Caco-2 (cell line): Measurements from ENCODE around the gene MEX3D. TPM values are rescaled to one million over a fixed set of nuclear protein-coding genes. Genes with fewer than 3 reads are reported as not detected.

Experiments used
- BruUV-seq: library from RNA; stranded (reverse); fragments of 400-500 nt; replicated peaks from 2 replicates; lab custom pipeline; 2021; lab: Mats Ljungman, UMichigan
- CTCF ChIA-PET: fragments of 300-600 bp; sonication (Branson Sonifier 250); formaldehyde crosslinking; loops from one replicate; lab custom pipeline; 2022; ENCODE audit warnings: antibody characterized with exemption; lab: Charles Lee
- POLR2A ChIA-PET: fragments of 300-600 bp; sonication (Branson Sonifier 250); formaldehyde crosslinking; loops from one replicate; lab custom pipeline; 2022; ENCODE audit warnings: antibody characterized with exemption; lab: Charles Lee
- DNase-seq, 2 experiments: peaks; one replicate each; pipeline versions ENCODE4 v3.0.0 to v3.0.0-alpha.2; 2020 to 2022
- H3K27me3 ChIP-seq: replicated peaks from 2 replicates; pipeline ENCODE4 v1.6.0; 2011; ENCODE audit warnings: low read length; ENCODE audit not compliant: control insufficient read depth, insufficient read depth
- H3K36me3 ChIP-seq: 2 replicates; pipeline ENCODE4 v1.5.1; 2011; ENCODE audit warnings: low read length; ENCODE audit not compliant: control insufficient read depth, insufficient read depth
- H3K4me1 ChIP-seq: fragments of 250-450 bp; sonication (Bioruptor Pico); 2 replicates; pipeline ENCODE4 v1.5.1; 2020; ENCODE audit warnings: mild to moderate bottlenecking
- H3K4me3 ChIP-seq: 2 replicates; pipeline ENCODE4 v1.5.1; 2011; ENCODE audit warnings: low read depth, mild to moderate bottlenecking, control low read depth, low read length
- H3K9me3 ChIP-seq: fragments of 250-450 bp; sonication (Bioruptor Pico); 2 replicates; pipeline ENCODE4 v1.5.1; 2020; ENCODE audit warnings: mild to moderate bottlenecking, moderate library complexity
- H3K27ac Mint-ChIP-seq: one replicate; pipeline ENCODE4 v1.8.0; 2022; ENCODE audit warnings: mixed read lengths; ENCODE audit not compliant: unreplicated experiment
- H3K27me3 Mint-ChIP-seq: one replicate; pipeline ENCODE4 v1.8.0; 2022; ENCODE audit warnings: mixed read lengths; ENCODE audit not compliant: insufficient read depth, unreplicated experiment
- H3K36me3 Mint-ChIP-seq: one replicate; pipeline ENCODE4 v1.8.0; 2022; ENCODE audit warnings: mild to moderate bottlenecking, mixed read lengths; ENCODE audit not compliant: insufficient read depth, unreplicated experiment
- H3K4me1 Mint-ChIP-seq: one replicate; pipeline ENCODE4 v1.8.0; 2022; ENCODE audit warnings: low read depth, mixed read lengths; ENCODE audit not compliant: unreplicated experiment
- H3K4me3 Mint-ChIP-seq: one replicate; pipeline ENCODE4 v1.8.0; 2022; ENCODE audit warnings: mild to moderate bottlenecking, moderate library complexity, mixed read lengths; ENCODE audit not compliant: unreplicated experiment
- H3K9me3 Mint-ChIP-seq: one replicate; pipeline ENCODE4 v1.8.0; 2022; ENCODE audit warnings: mixed read lengths; ENCODE audit not compliant: unreplicated experiment
- CTCF ChIP-seq, 2 experiments: fragments of 200-600 bp in 1 of 2; IDR thresholded peaks; 1 replicate in 1 of 2; 2 replicates in 1 of 2; pipeline versions ENCODE4 v1.5.1 to v1.8.0; 2011 to 2022; ENCODE audit warnings: antibody characterized with exemption in 1 of 2, control low read depth in 1 of 2, inconsistent platforms in 1 of 2, low read depth in 1 of 2, low read length in 1 of 2, mild to moderate bottlenecking in 1 of 2, moderate library complexity in 1 of 2; ENCODE audit not compliant: insufficient read depth in 1 of 2, severe bottlenecking in 1 of 2, unreplicated experiment in 1 of 2
- intact Hi-C: fragments of 100-400 bp; cut with micrococcal nuclease; formaldehyde crosslinking; loops from one replicate; pipeline ENCODE4 v1.10.0; 2022; ENCODE audit not compliant: unreplicated experiment
- total RNA-seq: library from RNA; stranded (reverse); gene quantifications from 2 replicates; pipeline ENCODE4 v1.2.3, GENCODE V29; 2022

MEX3D gene
- total RNA-seq, 1 experiment from 2014 or later = 52.1 TPM

GRCh38 chr19:1571358-1571757 lies 3.2 kb upstream of the MEX3D start:
- Histone ChIP-seq H3K27me3 (no peaks in the 10 kb centered on the region), H3K4me3 (no peak overlapping the region), H3K36me3 (no peaks in the 10 kb centered on the region), H3K9me3 (no peaks in the 10 kb centered on the region), H3K4me1 (peaks cover 8% of the 10 kb centered on the region)
- Mint-ChIP-seq H3K4me1 (peaks cover 12% of the 10 kb centered on the region), H3K27ac (no peak overlapping the region), H3K36me3 (peaks cover 18% of the 10 kb centered on the region), H3K27me3 (peaks cover 5% of the 10 kb centered on the region), H3K4me3 (no peak overlapping the region), H3K9me3 (no peaks in the 10 kb centered on the region)
- no peak for TF ChIP-seq CTCF (IDR thresholded peaks at IDR 0.05; ENCODE audit: insufficient read depth in 1 of 2, low read depth in 1 of 2, low read length in 1 of 2, severe bottlenecking in 1 of 2, unreplicated experiment in 1 of 2)
- ChIA-PET CTCF (no interaction called here), POLR2A (no interaction called here)
- intact Hi-C loops = no loop called here
- no peak for DNase-seq
- BruUV-seq = no TSS peak

- Mint-ChIP-seq H3K4me3 (no peak overlapping the region), H3K9me3 (no peaks in the 10 kb centered on the region), H3K27me3 (peaks cover 5% of the 10 kb centered on the region), H3K4me1 (peaks cover 12% of the 10 kb centered on the region), H3K27ac (no peak overlapping the region), H3K36me3 (peaks cover 18% of the 10 kb centered on the region)
- CTCF ChIA-PET = no interaction called here
- POLR2A ChIA-PET = no interaction called here
- no TSS peak for BruUV-seq
- H3K4me3 ChIP-seq = no peak overlapping the region
- intact Hi-C loops = no loop called here
- no peaks in the 10 kb centered on the region for H3K9me3 ChIP-seq
- no peak for DNase-seq
- no peak for TF ChIP-seq CTCF (IDR thresholded peaks at IDR 0.05; ENCODE audit: insufficient read depth in 1 of 2, low read depth in 1 of 2, low read length in 1 of 2, severe bottlenecking in 1 of 2, unreplicated experiment in 1 of 2)
- H3K36me3 ChIP-seq = no peaks in the 10 kb centered on the region
- H3K4me1 ChIP-seq = peaks cover 8% of the 10 kb centered on the region
- no peaks in the 10 kb centered on the region for H3K27me3 ChIP-seq
Measured at GRCh38 chr19:1570836-1571235, 2.7 kb upstream of the MEX3D start.

GRCh38 chr19:1569997-1570396 lies 1.9 kb upstream of the MEX3D start:
- Mint-ChIP-seq H3K27me3 (peaks cover 5% of the 10 kb centered on the region), H3K4me1 (peaks cover 12% of the 10 kb centered on the region), H3K9me3 (no peaks in the 10 kb centered on the region), H3K4me3 (peak overlapping the region; percentile 47), H3K36me3 (peaks cover 23% of the 10 kb centered on the region), H3K27ac (no peak overlapping the region)
- H3K9me3 ChIP-seq = no peaks in the 10 kb centered on the region
- DNase-seq = no peak
- H3K36me3 ChIP-seq = no peaks in the 10 kb centered on the region
- H3K27me3 ChIP-seq = no peaks in the 10 kb centered on the region
- CTCF ChIA-PET = interaction anchor here (0.6 kb wide), 1 partner anchor 16 kb away, joined by 8 read pairs; no protein-coding TSS in a partner anchor
- no TSS peak for BruUV-seq
- POLR2A ChIA-PET = interaction anchor here (0.6 kb wide), 1 partner anchor 208 kb away, joined by 4 read pairs; no protein-coding TSS in a partner anchor
- intact Hi-C loops = no loop called here
- H3K4me3 ChIP-seq = no peak overlapping the region
- H3K4me1 ChIP-seq = peaks cover 8% of the 10 kb centered on the region
- no peak for TF ChIP-seq CTCF (IDR thresholded peaks at IDR 0.05; ENCODE audit: insufficient read depth in 1 of 2, low read depth in 1 of 2, low read length in 1 of 2, severe bottlenecking in 1 of 2, unreplicated experiment in 1 of 2)
